Measurements from ENCODE around the gene FREM3.
"Not testable (repeated sequence)": the region's sequence is repeated elsewhere in the genome, so short reads cannot be mapped to it uniquely, and the experiment has no call there.

The FREM3 gene

DNA sequence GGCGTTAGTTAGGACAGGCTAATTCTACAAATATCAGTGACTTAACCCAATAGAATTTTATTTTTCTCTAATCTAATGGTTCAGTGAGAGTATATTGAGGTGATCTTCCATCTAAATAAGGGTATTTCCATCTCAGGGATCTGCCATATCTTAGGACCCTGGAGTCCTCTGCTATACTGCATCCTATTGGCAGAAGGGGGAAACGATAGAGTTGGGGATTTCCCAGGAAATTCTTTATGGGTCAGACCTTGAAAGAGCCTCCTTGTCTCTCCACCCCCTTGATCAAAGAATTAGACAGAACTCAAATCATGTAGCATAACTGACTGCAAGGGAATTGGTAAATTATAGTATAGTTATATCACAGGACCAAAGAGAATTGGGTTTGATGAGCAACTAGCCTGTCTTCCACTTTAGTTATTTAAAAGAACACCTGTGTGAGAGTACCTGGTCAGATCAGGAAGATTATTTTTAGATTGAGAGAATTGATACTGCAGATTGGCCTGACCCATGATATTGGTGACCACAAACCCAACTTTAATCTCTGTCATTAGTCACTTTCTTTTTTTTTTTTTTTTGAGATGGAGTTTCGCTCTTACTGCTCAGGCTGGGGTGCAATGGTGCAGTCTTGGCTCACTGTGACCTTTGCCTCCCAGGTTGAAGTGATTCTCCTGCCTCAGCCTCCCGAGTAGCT, 161.4 kb downstream of the FREM3 start:
- TF ChIP-seq, protein P1, sequence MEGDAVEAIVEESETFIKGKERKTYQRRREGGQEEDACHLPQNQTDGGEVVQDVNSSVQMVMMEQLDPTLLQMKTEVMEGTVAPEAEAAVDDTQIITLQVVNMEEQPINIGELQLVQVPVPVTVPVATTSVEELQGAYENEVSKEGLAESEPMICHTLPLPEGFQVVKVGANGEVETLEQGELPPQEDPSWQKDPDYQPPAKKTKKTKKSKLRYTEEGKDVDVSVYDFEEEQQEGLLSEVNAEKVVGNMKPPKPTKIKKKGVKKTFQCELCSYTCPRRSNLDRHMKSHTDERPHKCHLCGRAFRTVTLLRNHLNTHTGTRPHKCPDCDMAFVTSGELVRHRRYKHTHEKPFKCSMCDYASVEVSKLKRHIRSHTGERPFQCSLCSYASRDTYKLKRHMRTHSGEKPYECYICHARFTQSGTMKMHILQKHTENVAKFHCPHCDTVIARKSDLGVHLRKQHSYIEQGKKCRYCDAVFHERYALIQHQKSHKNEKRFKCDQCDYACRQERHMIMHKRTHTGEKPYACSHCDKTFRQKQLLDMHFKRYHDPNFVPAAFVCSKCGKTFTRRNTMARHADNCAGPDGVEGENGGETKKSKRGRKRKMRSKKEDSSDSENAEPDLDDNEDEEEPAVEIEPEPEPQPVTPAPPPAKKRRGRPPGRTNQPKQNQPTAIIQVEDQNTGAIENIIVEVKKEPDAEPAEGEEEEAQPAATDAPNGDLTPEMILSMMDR (conservative IDR thresholded peaks at IDR 0.05; ENCODE audit: low read depth, low read length): no peak
- no peak for DNase-seq (ENCODE audit: low read depth)

DNA sequence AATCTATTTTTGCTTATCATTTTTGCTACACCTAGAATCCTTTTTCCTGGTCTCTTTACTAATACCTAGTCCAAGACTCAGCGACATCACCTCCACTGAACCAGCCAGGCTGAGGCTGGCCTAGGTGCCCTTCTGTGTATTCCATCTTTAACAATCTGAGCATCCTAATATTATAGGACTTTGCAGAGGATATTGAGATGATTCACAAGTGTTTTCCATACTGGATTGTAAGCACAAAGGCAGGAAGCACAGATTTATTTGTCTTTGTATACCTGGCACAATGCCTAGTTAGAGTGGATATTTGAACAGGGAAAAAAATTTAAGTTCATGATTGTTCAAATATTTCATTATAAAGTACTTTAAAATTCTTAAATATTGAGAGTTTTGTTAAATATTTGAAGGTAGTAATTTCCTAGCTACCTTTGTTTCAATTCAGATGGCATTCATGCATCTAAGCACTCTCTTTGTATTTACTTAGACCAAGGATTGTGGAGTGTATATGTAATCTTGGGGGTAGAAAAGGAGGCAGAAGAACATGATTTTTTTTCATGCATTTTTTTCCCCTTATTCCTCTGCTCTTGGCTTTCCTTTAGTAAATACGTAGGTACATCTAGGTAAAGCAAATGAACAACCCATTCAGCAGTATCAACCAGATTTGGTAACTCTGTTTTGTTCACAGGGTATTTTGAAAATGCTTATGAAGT, 168.5 kb downstream of the FREM3 start:
- TF ChIP-seq, protein P1 (conservative IDR thresholded peaks at IDR 0.05; ENCODE audit: low read depth, low read length): no peak
- H3K4me3 ChIP-seq (ENCODE audit: low read length): no peak overlapping the region
- DNase-seq (ENCODE audit: low read depth): no peak

More for the DNA sequence above, 161.4 kb downstream of the FREM3 start:
- H3K4me3 ChIP-seq (ENCODE audit: low read length): no peak overlapping the region

DNA sequence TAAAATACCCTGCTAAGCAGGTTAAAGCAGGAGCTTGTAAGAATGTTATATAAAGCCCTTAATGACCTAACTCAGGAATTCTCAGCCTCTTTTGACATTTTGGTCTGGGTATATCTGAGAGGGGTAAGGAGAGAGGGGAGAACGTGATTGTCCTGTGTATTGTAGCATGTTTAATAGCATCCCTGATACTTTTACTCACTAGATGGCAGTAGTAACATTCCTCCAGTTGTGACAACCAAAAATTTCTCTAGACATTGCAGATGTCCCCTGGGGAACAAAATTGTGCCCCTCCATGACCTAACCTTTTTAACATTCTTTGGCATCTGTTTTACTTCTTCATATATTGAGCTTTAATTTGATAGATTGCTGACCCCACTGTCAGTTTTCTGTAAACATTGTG, 169.1 kb downstream of the FREM3 start:
- TF ChIP-seq, protein P1 (conservative IDR thresholded peaks at IDR 0.05; ENCODE audit: low read depth, low read length): peak; percentile 59
- DNase-seq (ENCODE audit: low read depth): no peak
- no peak overlapping the region for H3K4me3 ChIP-seq (ENCODE audit: low read length)

DNA sequence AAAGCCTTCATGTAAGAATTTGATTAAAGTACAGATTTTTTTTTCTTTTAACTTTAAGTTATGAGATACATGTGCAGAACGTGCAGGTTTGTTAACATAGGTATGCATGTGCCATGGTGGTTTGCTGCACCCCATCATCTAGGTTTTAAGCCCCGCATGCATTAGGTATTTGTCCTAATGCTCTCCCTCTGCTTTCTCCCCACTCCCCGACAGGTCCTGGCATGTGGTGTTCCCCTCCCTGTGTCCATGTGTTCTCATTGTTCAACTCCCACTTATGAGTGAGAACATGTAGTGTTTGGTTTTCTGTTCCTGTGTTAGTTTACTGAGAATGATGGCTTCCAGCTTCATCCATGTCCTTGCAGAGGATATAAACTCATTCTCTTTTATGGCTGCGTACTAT, 172.4 kb downstream of the FREM3 start:
- H3K4me3 ChIP-seq (ENCODE audit: low read length); DNase-seq (ENCODE audit: low read depth): not testable (repeated sequence)

All from retinal pigment epithelial cell (primary cell).